HK-2 (cell line): ENCODE data around the gene SMIM1.
A peak's percentile ranks its signal among the peaks of the same experiment; 100 is the strongest.

Experiments
- DNase-seq: peaks from one replicate; pipeline ENCODE4 v3.0.0-alpha.2; 2018; ENCODE audit not compliant: unreplicated experiment

SMIM1 gene

DNA sequence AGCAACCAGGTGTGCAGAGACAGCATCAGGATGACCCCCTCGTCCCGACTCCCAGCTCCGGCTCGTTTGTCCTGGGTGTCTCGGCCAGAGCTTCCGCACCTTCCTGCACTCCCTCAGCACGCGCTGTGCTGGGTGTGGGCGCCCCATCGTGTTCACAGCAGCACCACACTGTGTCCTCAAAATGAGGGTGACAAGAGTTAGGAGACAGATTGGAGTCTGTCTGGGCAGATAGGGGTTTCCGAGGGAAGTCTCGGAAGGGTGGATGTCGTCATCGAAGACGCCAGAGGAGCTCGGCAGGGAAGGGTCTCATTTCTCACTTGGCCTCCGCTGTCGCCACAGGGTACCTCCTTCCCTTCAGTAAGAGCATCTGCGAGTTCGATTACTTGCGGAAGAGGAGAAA lies 16.2 kb upstream of the SMIM1 start:
- no peak for DNase-seq

DNA sequence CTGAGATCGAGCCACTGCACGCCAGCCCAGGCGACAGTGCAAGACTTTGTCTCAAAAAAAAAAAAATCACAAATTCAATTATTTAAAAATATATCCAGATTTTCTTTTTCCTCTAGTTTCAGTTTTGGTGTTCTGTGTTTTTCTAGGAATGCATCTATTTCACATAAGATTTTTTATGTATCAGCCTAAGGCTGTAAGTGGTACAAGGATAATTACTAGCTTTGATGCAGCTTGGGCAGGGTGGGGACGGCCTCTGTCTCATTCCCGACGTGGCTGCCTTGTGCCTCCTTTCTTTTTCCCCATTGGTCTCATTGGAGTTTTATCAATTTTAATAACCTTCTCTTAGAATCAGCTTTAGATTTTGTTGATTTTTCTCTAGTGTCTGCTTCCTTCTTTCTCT lies 13.4 kb upstream of the SMIM1 start:
- DNase-seq = no peak

DNA sequence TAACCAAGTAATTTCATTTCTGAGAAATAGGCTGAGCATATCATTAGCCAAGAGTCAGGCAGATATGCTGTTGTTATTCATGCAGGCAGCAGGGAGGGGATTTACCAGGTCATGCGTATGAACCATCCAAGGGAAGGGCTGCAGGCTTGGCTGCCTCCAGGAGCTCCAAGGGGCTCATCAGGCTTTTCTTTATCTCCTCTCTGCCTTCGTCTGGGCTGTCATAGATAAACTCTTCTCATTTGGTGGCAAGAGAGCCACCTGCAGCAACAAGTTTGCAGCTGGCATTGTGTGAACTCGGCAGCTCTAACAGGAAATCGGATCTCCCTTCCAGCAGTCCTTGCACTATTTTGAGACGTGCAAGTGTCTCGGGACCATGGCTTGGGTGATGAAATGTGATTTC lies 12.8 kb upstream of the SMIM1 start:
- no peak for DNase-seq

DNA sequence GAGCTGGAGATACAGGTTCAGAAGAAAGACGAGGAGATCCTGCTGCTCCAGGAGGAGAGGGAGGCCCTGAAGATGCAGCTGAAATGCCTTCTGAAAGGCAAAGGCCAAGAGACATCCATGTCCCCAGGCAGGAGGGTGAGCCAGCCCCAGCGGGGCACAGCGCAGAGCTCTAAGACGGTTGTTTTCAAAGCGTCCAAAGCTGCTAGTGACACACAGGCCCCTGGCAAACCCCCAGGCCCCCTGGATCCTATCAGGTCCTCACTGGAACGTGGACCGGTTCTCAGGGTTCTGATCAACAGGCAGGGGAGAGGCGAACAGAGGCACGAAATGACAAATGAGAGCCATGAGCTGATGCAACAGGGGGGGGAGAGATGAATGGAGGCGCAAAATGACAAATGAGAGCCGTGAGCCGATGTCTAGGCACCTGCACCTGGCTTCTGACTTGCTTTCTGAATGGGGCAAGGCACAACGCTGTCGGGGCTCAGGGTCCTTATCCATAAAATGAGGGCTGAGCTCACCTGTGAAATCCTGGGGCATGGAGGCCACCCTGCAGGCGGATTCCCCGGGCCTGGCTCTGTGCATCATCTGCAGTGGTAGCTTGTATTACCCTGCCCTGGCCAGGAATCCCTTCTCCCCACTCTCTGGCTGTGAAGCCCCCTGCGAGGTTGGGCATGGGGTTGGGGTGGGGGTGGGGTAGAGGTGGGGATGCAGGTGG lies 11.1 kb upstream of the SMIM1 start:
- no peak for DNase-seq

DNA sequence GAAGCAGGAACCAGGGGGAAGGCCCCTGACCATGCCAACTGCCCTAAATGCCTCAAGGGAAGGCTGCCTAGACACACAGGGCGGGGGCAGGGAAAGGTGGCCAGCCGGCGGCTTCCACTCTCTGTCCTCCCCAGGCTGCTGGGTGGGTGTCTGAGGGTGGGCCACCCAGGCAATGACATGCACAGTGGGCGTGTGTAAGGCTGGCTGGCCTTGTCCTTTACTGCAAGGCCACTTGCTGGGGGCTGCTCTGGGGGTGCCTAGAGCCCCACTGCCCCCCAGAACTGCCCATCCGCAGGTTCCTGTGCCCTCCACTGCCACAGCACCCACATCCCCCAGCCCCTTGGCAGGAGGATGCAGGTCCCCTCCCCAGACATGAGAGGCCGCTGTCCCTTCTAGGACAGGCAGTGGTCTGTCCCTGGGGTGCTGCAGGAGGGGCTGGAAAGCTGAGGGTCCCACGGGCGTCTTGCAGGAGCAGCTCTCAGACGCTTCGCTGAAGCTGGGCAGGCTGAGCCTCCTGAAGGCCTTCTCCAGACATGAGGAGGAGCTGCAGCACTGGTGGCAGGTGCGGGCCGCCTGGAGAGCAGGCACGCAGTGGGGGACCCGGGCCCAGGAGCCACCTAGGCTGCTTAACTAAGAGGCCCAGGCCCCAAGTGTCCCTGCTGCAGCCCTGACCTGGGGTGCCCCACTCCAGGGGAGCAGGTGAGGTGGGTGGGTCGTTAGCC lies 10.2 kb upstream of the SMIM1 start:
- DNase-seq = no peak

DNA sequence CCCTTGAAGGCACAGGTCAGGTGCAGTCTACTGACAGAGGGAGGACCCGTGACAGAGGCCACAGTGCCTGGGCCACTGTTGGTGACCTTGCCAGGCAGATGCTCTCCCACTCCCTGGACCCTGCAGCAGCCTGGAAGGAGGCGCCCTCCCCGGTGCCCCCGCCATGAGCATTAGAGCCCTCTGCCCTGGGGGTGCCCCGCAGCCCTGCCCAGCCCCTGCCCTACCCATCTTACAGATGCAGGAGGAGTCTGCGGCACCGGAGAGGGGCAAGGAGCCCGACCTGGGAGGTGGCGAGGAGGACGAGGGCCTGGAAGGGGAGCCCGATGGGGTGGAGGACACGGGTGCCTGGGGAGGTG lies 9.7 kb upstream of the SMIM1 start:
- no peak for DNase-seq

DNA sequence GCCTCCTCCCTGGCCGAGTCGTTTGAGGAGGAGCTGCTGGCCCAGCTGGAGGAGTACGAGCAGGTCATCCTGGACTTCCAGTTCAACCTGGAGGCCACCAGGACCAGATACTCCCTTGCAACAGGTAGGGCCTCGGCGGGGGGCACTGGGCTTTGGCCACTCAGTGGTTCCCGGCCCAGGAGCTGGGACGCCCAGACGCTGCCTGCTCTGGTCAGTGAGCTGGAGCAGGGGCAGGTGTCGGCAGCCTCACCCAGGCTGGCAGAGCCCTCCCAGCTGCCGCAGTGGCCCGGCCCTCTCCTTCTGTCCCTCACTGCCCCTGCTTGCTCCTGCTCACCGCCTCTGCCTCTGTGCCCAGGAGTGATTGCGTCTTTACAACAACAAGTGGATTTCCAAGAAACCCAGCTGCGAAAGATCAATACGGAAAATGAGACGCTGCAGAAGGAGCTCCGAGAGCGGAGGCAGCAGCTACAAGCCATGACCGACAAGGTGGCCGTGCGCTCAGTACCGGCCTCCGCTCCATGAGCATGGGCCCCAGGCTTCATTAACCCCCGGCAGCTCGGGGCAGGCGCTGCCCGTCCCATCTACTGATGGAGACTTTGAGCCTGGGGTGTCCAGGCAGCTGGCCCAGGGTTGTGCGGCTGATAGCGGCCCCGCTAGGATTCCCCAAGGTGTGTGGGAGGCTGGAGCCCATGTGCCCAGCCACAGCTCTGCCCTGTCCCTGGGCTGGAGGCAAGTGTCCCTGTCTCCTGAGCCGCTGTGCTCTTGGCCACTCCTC lies 9.0 kb upstream of the SMIM1 start:
- DNase-seq = no peak

DNA sequence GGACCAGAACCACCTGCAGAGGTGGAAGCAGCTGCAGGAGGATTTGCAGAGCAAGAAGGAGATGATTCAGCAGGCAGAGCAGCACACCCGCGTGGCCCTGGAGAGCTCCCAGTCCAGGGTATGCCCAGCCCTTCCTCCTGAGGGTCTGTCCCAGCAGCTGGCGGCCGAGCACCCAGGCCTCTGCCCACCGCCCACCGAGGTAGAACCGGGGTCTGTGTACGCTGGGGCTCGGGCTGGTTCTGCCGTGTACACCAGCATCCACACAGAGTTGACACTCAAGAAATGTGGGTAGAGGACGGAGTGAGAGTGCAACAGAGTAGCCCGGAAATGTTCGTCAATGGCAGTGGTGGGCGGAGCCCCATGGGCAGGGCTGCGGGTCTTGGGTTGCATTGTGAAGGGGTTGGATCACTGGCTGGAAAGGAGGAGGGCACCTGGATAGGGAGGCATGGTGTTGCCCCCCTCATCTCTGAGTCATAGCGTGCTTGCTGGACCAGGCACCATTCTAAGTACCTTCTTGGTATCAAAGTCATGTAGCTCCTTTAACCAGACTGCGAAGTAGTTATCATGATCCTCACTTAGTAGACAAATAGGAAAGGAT lies 5.1 kb upstream of the SMIM1 start:
- DNase-seq = no peak

DNA sequence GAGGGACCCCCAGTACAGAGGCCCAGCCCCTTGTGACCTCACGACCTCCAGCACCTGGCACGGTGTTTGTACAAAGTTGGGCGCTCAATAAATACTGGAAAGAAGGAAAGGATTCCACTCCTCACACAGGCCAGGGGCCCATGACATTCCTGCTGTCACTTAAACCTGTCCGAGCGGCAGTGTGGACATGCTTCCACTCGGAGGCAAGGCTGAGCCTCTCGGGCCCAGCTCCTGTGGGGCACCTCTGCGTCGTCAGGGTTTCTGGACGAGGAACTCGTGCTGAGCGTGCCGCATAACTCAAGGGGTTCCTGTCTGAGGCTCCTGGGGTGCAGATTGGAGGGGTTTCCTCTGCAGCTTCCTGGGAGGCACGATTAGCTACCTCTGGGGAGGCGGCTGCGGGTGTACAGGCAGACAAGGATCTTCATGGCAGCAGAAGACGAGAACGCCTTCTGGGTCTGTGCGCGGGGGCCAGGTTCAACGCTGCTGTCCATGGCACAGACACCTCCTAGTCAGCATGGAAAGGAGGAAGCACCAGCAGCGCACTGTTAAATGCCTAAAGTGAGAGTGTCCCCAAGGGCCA lies 3.6 kb upstream of the SMIM1 start:
- no peak for DNase-seq

DNA sequence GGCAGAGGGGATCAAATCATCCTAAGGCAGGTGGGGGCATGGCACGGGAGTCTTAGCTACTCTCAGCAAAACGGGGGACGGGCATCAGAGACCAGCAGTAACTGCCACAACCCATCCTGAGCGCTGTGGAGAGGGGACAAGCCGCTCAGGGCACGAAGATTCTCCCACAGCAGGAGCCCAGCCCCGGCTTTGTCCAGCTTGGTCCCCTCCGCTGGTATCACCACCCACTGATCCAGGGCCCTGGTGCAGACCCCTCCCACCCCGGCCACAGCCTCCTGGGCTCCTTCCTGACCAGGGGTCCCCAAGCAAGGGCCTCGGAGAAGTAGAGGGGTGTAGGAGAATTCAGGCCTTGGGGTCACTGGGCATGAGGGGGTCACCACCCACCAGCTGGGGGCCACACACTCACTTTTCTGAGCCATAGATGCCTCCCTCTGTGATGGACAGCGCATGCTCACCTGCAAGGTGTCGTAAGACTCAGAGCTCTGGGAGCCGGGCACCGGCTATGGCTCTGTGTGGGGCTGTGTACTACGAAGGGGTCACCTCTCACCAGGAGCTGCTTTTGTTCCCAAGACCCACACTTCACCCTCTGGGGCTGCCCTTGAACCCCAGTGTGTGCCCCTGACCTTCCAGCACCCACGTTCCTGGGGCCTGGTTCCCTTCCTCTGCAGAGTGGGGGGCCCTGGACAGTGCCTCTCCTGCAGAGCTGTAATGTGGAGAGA lies 2.3 kb upstream of the SMIM1 start:
- no peak for DNase-seq

DNA sequence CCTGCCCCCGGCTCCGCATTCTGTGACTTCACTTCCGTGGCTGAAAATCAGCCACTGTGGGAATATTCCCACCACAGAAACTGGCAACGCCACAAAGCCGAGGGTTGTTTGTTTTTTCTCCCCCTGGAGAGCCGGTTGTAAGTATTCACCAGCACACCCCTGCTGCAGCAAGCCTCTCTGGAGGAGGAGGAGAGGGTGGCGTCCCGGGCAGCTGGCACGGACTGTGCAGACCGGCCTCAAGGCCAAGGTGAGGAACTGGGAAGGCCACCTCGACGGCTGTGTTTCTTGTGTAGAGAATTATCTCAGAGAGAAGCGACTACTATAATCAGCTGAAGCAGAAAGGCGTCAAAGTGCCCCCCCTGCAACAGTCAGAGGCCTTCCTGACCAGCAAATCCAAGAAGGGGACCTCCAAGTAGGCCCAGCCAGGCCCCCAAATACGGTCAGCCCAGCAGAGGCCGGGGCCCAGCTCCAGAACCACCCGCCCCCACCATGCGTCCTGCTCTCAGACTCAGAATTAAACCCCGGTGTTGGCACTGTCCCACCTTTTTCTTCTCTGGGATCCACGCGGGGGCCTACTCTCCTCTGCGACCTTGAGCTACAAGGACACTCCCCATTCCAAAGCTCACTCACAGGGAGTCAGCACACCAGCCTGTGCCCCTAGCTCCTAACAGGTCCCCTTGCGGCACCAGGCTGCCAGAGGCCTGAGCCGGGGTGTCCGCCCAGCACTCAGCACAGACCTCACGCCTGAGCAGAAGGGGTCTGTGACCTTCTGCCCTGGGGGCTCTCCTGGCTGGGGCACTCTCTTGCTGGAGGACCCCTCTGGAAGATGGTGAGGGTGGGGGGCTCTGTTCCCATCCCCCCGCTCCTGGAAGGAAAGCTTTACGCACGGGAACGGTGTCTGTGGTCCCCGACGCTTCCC lies 1.2 kb upstream of the SMIM1 start:
- no peak for DNase-seq

DNA sequence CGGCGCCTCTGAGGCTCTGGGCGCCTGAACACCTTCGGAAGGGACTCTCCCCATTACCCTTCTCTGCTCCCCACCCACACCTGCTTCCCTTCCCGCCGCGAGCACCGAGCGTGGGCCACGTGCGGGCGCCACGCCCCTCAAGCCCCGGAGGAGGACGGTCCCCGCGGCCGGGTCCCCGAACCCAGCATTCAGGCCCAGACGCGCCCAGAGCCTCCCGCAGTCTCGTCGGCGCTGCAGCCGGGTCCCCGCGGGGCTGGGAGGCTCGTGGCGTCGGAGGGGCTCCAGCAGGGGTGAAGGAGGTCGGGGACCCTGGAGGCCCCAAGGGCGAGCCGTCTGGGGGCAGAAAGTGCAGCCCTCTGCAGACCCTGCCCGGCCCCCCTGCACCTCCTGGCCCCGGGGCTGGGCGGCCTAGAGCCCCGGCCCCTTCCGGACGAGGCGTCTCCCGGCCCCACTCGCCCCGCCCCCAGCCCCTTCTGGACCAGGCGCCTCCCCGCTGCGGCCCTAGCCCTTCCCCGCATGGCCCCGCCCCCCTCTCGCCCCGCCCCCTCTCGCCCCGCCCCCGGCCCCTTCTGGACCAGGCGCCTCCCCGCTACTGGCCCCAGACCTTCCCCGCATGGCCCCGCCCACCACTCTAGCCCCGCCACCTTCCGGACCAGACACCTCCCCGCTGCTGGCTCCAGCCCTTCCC lies 378 bp upstream of the SMIM1 start:
- DNase-seq = peak; percentile 93

DNA sequence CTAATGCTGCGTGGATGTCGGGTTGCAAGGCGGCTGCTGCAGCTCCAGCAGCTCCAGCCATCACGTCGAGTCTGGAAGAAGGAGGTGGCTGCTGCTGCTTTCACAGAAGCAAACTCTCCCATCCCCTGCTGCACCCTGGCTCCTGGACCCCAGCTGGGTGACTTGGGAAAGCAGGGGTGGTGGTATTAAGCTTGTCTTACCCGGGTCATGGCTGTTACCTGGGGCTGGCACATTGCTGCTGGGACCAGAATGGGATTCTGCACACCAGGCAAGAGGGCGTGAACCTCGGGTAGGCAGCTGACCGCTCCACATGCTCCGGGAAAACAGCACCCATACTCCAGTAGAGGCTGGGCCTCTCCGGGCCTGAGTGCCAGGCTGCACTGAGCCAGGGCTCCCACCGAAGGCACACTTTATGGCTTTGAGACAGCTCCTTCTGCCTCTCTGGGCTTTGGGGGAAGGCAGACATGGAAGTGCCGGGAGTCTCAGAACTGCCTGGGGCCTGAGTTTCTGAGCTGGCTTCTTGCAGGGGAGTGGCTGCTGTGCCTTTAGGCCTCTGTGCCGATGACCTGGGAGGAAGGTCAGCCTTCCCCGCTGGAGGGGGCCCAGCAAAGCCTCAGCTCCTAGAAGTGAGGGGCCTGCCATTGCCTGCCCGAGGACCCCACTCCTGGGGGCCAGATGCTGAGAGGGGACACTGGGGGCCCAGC lies 1.2 kb downstream of the SMIM1 start:
- DNase-seq = no peak

DNA sequence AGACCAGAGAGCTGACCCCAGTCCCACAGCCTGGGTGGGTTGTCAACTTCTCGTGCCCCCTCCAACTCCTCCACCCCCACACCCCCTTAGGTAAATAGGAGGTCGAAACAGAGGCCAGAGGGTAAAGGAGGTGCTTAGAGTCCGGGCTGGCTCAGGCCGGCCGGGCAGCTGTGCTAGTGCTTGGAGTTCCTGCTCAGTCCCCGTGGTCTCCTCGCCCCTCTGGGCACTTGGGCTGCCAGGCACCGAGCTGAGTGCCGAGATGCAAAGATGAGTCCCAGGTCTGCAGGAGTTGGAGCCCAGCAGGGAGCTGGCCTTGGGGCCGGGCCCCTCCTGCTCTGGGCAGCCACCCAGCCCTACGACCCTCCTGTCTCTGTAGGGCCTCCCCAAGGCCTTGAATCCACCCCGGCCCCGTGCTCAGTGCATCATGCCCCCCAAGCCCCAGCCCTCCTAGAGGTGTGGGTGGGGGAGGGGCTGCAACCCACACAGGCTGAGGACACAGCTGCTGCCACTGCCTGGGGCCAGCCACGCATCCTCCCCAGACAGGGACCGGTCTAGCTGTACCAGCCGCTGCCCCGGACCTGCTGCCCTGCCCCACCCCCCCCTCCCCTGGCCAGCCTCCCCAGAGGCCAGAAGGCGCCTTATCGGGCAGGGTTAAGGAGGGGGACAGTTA lies 1.9 kb downstream of the SMIM1 start:
- DNase-seq = no peak

DNA sequence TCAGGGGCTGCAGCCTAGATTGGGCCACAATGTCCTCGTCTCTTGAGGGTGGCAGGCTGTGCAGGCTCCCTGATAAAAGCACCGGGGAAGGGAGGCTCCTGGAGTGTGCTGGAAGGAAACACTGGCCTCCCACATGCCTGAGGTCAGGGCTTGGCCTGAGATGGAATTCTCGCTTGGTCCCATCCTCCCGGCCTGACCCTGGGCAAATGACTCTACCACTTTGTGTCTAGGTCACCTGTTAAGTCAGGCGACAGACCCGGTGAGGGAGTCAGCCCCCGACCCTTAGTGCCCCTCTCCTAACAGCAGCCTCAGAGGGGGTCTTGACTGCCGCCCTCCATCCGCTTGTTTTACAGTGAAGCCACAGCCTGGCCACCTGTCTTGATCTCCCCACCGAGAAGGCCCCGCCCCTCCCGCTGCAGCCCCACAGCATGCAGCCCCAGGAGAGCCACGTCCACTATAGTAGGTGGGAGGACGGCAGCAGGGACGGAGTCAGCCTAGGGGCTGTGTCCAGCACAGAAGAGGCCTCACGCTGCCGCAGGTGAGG lies 2.5 kb downstream of the SMIM1 start:
- peak; percentile 37 for DNase-seq

DNA sequence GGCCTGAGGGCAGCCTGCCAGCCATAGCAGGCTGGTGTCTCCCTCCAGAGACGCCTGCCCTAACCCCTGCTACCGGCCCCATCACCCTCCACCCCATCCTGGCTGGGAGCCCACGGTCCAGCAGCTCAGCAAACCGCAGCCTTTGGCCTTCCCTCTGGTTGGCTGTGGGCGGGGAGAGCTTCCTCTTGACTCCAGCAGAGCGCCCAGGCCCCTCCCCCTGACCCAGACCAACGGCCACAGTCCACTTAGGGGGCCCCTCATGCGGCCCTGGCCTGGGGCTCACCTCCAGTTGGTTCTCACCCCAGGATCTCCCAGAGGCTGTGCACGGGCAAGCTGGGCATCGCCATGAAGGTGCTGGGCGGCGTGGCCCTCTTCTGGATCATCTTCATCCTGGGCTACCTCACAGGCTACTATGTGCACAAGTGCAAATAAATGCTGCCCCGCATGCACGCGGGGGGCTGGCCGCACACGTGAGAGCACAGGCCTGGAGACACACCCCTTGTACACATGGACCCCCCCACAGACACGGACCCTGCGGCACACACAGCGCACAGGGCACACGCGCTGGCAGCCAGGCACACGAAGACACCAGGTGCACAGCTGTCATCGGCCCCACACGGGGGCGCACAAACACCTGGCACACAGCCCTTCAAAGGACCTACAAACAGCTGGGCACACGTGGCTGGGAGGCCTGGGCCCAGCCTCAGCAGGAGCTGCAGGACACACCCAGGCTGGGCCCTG lies 3.1 kb downstream of the SMIM1 start:
- peak; percentile 85 for DNase-seq

DNA sequence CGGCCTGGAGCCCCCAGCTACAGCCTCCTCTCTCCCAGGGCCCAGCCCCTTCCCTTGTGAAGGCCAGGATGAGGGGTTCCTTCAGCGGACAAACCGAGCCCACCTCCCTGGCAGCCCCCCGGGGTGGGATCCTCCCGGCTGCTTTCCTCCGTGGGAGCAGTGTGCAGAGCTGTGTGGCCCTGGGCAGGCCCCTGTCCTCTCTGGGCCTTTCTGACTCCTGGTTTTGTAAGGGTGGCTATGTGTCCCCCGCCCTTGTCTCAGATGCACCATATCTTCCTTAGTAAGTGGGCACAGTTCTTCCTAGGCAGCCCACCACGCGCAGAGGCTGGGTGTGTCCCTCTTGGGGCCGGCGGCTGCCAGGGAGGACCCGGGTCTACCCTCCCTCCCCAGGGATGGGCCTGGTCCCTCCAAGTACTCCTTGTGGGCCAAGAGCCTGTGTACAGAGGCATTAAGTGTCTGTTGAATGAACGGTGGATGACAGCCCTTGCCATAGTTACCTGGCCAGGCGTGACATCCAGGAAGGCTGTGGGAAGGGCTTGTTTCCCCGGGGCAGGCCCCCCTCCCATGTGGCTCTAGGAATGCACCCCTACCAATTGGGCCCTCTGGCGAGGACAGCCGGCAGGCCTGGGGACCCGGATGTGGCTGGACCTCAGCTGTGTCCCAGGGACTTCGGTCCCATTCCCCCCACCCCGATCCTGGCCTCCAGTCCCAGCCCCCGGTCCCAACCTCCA lies 3.8 kb downstream of the SMIM1 start:
- DNase-seq = peak; percentile 32
